Heart right ventricle (tissue), 16 donors: ENCODE measurements around the gene RETREG2. TPM values are rescaled to one million over a fixed set of nuclear protein-coding genes. Genes with fewer than 3 reads are reported as not detected.

Source experiments
- ATAC-seq, 8 donors: fragments of 200-7000 bp; cut with Tn5 transposase; one replicate each; pipeline ENCODE4 v1.9.1; 2020; ENCODE audit warnings: mild to moderate bottlenecking in 8 of 8, moderate library complexity in 8 of 8, moderate number of reproducible peaks in 1 of 8
- DNase-seq, 2 donors: peaks; one replicate each; pipeline ENCODE4 v3.0.0-alpha.2; 2020
- H3K27ac ChIP-seq, 10 donors: fragments of 200-600 bp; sonication (generic) in 2 of 10; one replicate each; pipeline versions ENCODE4 v1.5.0 to v1.8.0; 2020 to 2022; ENCODE audit warnings: mild to moderate bottlenecking in 3 of 10
- H3K27me3 ChIP-seq, 7 donors: fragments of 200-600 bp; one replicate each; pipeline ENCODE4 v1.8.0; 2021 to 2022; ENCODE audit warnings: mild to moderate bottlenecking in 2 of 7
- H3K36me3 ChIP-seq, 9 donors: fragments of 200-600 bp; sonication (generic) in 1 of 9; one replicate each; pipeline versions ENCODE4 v1.5.0 to v1.8.0; 2020 to 2022; ENCODE audit warnings: mild to moderate bottlenecking in 2 of 9
- H3K4me1 ChIP-seq, 9 donors: fragments of 200-600 bp; sonication (generic) in 1 of 9; one replicate each; pipeline versions ENCODE4 v1.5.0 to v1.8.0; 2020 to 2022; ENCODE audit warnings: mild to moderate bottlenecking in 4 of 9
- H3K4me3 ChIP-seq, 10 donors: fragments of 200-600 bp; sonication (generic) in 2 of 10; one replicate each; pipeline versions ENCODE4 v1.5.0 to v1.8.0; 2020 to 2022; ENCODE audit warnings: mild to moderate bottlenecking in 7 of 10, moderate library complexity in 2 of 10
- H3K9me3 ChIP-seq, 11 donors: fragments of 200-600 bp in 10 of 11; sonication (generic) in 2 of 11; one replicate each; pipeline versions ENCODE4 v1.5.0 to v1.8.0; 2013 to 2022; ENCODE audit warnings: mild to moderate bottlenecking in 2 of 11, control low read depth in 1 of 11, moderate library complexity in 1 of 11
- WGBS, 2 donors: extraction: QIAGEN DNeasy Blood & Tissue Kit; methylation state at CpG; one replicate each; pipeline ENCODE4 v1.1.7; 2013; ENCODE audit warnings: inconsistent platforms in 1 of 2; 5-methylcytosine and 5-hydroxymethylcytosine counted together
- intact Hi-C, 10 donors: fragments of 100-400 bp; cut with DNase I; formaldehyde crosslinking; loops; one replicate each; pipeline versions ENCODE4 v1.11.1 to v1.14.2; 2022
- polyA plus RNA-seq, 2 donors: library from polyadenylated mRNA; stranded (reverse); fragments of 200-250 nt; gene quantifications; one replicate each; pipeline ENCODE4 v1.2.3, GENCODE V29; 2013
- total RNA-seq, 10 donors: library from RNA; stranded (reverse); fragmentation: NEBNext Ultra II Directional in 3 of 10; extraction: Animal tissue kit (Norgen Biotek cat#: 25700) in 3 of 10; gene quantifications; one replicate each; pipeline versions ENCODE4 v1.2.1 to v1.2.4, GENCODE V29; 2021 to 2023
- TF ChIP-seq, protein P1 (sequence below), 9 donors: fragments of 200-600 bp; sonication (generic) in 2 of 9; IDR thresholded peaks; one replicate each; pipeline versions ENCODE4 v1.5.0 to v1.8.0; 2021 to 2022; ENCODE audit warnings: antibody characterized with exemption in 9 of 9, mild to moderate bottlenecking in 5 of 9, moderate library complexity in 1 of 9
- donor health status: Arrhythmogenic right ventricular cardiomyopathy.
- donor health status: ischemic (EF 13 %, LVEDD 7.1; RV severe dilation, severe dysfunction).
- donor health status: healthy with polysubstance abuse.
- donor health status: DM: no; HTN: yes; CAD: no.
- donor health status: DM: no; HTN: no; CAD: no.
- donor health status: ischemic (EF 25% LVEDD 6.9; RV normal size, moderate dysfunction).
- donor health status: ischemic (EF 25% LVEDD 5.7; RV mildly dilated, moderate dysfunction).
- donor health status: healthy.
- donor health status: DM: yes; HTN: yes; CAD: no.
- donor health status: Ischemic cardiomyopathy.
- donor health status: ischemic (EF 35%, LVEDD 5.7; RV mildly dilated, moderate dysfunction).
- donor health status: nonischemic (EF 11% LVEDD 7.7; RV severe dilation, severe dysfunction).
- donor health status: DM: yes; HTN: yes; CAD: no.
- donor health status: PGD.
- donor health status: ischemic (EF 29% LVEDD 5.4; RV normal size, mild dysfunction).
- donor health status: nonischemic (EF 23%, LVEDD 6.1; RV moderate dilation, normal function).

Gene RETREG2
- total and polyA plus RNA-seq, 12 donors: 11.3 to 47.3 (median 30.6) TPM

DNA sequence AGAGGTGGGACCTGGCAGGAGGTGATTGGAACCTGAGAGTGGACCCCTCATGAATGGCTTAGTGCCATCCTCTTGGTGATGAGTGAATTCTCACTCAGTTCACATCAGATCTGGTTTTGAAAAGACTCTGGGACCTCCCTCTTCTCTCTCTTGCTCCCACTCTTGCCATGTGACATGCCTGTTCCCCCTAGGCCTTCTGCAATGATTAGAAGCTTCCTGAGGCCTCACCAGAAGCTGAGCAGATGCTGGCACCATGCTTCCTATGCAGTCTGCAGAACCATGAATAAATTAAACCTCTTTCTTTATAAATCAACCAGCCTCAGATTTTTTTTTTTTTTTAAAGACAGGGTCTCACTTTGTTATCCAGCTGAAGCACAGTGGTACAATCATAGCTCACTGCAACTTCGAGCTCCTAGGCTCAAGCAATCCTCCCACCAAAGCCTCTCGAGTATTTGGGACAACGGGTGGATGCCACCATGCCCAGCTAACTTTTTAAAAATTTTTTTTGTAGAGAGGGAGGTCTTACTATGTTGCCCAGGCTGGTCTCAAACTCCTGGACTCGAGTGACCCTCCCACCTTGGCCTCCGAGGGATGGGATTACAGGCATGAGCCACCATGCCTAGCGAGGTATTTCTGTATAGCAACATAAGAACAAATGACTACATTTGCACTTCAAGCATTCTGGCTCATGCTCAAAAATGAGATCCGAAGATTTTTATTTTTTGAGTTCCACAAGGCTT, 26.5 kb downstream of the RETREG2 start:
- TF ChIP-seq, protein P1, sequence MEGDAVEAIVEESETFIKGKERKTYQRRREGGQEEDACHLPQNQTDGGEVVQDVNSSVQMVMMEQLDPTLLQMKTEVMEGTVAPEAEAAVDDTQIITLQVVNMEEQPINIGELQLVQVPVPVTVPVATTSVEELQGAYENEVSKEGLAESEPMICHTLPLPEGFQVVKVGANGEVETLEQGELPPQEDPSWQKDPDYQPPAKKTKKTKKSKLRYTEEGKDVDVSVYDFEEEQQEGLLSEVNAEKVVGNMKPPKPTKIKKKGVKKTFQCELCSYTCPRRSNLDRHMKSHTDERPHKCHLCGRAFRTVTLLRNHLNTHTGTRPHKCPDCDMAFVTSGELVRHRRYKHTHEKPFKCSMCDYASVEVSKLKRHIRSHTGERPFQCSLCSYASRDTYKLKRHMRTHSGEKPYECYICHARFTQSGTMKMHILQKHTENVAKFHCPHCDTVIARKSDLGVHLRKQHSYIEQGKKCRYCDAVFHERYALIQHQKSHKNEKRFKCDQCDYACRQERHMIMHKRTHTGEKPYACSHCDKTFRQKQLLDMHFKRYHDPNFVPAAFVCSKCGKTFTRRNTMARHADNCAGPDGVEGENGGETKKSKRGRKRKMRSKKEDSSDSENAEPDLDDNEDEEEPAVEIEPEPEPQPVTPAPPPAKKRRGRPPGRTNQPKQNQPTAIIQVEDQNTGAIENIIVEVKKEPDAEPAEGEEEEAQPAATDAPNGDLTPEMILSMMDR (IDR thresholded peaks at IDR 0.05): no peak
- intact Hi-C loops: loop anchor here in 2 of 10 donors (5.0 kb wide), 2 partner anchors 32 to 42 kb away; partner anchors contain the start of genes NHEJ1 (in 1 of the 2) and SLC23A3 (in 1 of the 2)
- H3K9me3 ChIP-seq: peaks cover 0 to 2% (median 0%) of the 10 kb centered on the region in 11 donors
- ATAC-seq (no peak), DNase-seq (no peak)
- H3K27ac ChIP-seq: no peak overlapping the region
- 90 to 92% methylated on average over 7 of the region's 7 CpGs for WGBS, 2 donors
- peaks cover 0 to 2% (median 0%) of the 10 kb centered on the region in 7 donors for H3K27me3 ChIP-seq
- peaks cover 8 to 25% (median 20%) of the 10 kb centered on the region in 9 donors for H3K4me1 ChIP-seq
- peaks cover 0 to 21% (median 12%) of the 10 kb centered on the region in 9 donors for H3K36me3 ChIP-seq
- H3K4me3 ChIP-seq: no peak overlapping the region

DNA sequence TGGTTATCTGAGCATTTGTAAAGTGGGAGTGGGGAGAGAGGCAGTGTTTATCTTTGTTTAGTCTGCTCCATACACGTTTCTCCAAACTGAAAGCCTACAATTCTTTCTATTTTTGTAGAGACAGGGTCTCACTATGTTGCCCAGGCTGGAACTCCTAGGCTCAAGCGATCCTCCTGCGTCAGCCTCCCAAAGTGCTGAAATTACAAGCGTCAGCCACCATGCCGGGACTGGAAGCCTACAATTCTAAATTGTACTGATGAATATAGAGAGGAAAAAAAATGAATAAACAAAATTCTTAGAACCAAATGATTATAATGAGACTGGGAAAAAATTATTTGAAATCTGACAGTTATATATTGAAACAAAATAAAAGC, 27.1 kb downstream of the RETREG2 start:
- no peak for ATAC-seq
- TF ChIP-seq, protein P1 (IDR thresholded peaks at IDR 0.05): no peak
- H3K4me3 ChIP-seq: no peak overlapping the region
- H3K9me3 ChIP-seq: peaks cover 0 to 2% (median 0%) of the 10 kb centered on the region in 11 donors
- intact Hi-C loops: loop anchor here in 2 of 10 donors (5.0 kb wide), 2 partner anchors 33 to 43 kb away; partner anchors contain the start of genes NHEJ1 (in 1 of the 2) and SLC23A3 (in 1 of the 2)
- H3K27me3 ChIP-seq: no peaks in the 10 kb centered on the region
- peaks cover 8 to 25% (median 20%) of the 10 kb centered on the region in 9 donors for H3K4me1 ChIP-seq
- no peak for DNase-seq
- H3K36me3 ChIP-seq: peaks cover 0 to 27% (median 17%) of the 10 kb centered on the region in 9 donors
- 84 to 86% methylated on average over 5 of the region's 5 CpGs for whole genome bisulfite sequencing, 2 donors
- no peak overlapping the region for H3K27ac ChIP-seq

DNA sequence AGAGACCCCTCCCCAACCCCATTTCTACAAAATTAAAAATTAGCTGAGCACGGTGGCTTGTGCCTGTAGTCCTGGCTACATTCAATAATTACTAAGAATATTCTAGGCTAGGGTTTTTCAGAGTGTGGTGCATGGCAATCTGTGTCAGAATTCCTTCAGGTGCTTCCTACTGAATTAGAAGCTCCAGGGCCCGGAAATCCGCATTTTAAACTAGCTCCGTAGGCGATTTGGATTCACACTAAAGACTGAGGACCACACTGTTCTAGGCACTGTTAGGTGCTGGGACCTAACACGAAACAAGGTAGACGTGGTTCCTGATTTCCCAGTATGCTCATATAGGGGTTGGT, 27.9 kb downstream of the RETREG2 start:
- 17 to 20% methylated on average over 7 of the region's 7 CpGs for WGBS, 2 donors
- H3K27me3 ChIP-seq: no peaks in the 10 kb centered on the region
- H3K4me1 ChIP-seq: peaks cover 8 to 25% (median 20%) of the 10 kb centered on the region in 9 donors
- intact Hi-C loops: loop anchor here in 7 of 10 donors (1.0 to 5.0 kb wide), 9 partner anchors 12 to 73 kb away; partner anchors contain the start of genes CNPPD1 (in 2 of the 7), NHEJ1 (in 2 of the 7), ABCB6 (in 1 of the 7) and DNAJB2 (in 1 of the 7)
- DNase-seq (no peak), ATAC-seq (no peak)
- H3K27ac ChIP-seq: peak overlapping the region; percentile 80 to 99 (median 95)
- TF ChIP-seq, protein P1 (IDR thresholded peaks at IDR 0.05): no peak
- peaks cover 0 to 2% (median 0%) of the 10 kb centered on the region in 11 donors for H3K9me3 ChIP-seq
- peak overlapping the region; percentile 33 to 82 (median 70) for H3K4me3 ChIP-seq
- peaks cover 0 to 35% (median 17%) of the 10 kb centered on the region in 9 donors for H3K36me3 ChIP-seq

DNA sequence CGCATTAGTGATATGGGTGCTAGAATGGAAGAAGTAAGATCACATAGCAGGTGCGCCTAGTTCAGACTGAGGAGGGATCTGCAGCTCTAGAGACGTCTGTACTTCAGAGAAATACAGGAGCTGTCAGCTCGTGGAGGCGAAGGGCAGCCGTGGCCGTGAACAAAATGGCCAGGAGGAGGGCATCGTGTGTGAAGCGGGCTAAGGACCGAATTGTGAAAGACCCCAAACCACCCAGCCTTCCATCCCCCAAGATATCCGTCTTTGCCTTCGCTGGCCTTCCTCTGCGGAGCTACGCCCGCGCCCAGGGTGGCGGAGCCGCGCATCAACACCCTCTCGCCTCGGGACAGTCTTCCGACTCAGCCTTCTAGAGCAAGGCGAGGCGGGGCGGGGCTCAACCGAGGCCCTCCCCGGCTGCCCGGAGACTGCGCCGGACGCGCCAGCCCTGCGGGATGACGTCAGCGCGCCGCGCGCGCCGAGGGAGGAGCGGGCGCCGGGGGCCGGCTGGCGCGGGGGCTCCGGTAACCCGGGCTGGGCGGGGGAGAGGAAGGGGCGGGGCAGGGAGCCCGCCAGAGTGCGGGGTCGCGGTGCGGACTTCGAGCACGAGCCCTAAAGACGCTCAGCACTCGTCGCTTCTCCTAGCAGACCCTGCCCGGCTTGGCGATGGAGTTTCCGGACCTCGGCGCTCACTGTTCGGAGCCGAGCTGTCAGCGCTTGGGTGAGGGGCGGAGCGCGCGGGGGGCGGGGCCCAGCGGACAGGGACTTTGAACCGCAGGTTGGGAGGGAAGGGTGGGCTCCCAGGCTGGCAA, 28.5 kb downstream of the RETREG2 start, which contains the start of gene ZFAND2B:
Gene ZFAND2B (plus strand): TSS at position 455 of the 806 bp plus-strand sequence. CDS start 206 bp downstream, at position 661.
- peaks cover 0 to 2% (median 0%) of the 10 kb centered on the region in 11 donors for H3K9me3 ChIP-seq
- peak within 1 kb of the TSS; percentile 33 to 82 (median 70) for H3K4me3 ChIP-seq
- TF ChIP-seq, protein P1 (IDR thresholded peaks at IDR 0.05): peak in 1 of 9 donors; percentile 7
- ATAC-seq: peak; percentile 97 to 99 (median 98)
- 0 to 1% methylated on average over 48 to 75 of the region's 76 CpGs for WGBS, 2 donors
- H3K27me3 ChIP-seq: no peaks in the 10 kb centered on the region
- DNase-seq: peak; percentile 94 to 96
- intact Hi-C loops: loop anchor here in 7 of 10 donors (1.0 to 5.0 kb wide), 9 partner anchors 12 to 72 kb away; partner anchors contain the start of genes CNPPD1 (in 2 of the 7), NHEJ1 (in 2 of the 7), ABCB6 (in 1 of the 7) and DNAJB2 (in 1 of the 7)
- peaks cover 0 to 40% (median 17%) of the 10 kb centered on the region in 9 donors for H3K36me3 ChIP-seq
- H3K27ac ChIP-seq: peak within 1 kb of the TSS; percentile 80 to 99 (median 95)
- peaks cover 8 to 30% (median 20%) of the 10 kb centered on the region in 9 donors for H3K4me1 ChIP-seq
